GM19397 (cell line): ENCODE measurements around the gene ITPR3.

ENCODE experiments used
- ATAC-seq: cut with Tn5 transposase; IDR thresholded peaks from one replicate; pipeline ENCODE4 v1.9.1; 2021; ENCODE audit warnings: mild to moderate bottlenecking, moderate library complexity; ENCODE audit not compliant: unreplicated experiment

The ITPR3 gene

DNA sequence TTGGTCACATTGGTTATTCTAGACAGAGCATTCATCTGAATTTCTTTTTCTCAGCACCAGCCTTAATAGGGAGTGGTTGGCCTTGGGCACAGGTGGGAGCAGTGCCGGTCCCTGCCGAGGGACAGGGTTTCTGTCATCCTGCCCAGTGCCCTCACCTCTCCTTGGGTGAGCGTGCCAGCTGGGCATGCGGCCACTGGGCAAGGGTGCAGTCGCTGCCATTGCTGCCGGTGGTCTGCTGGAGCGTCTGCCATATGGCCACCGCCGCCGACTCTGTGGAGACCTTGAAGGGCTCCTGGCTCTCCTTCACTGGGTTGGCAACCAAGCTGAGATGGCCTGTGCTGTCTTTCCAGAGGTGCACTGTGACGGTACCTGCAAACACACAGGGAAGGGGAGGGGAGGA lies 106.8 kb downstream of the ITPR3 start:
- ATAC-seq: no peak

DNA sequence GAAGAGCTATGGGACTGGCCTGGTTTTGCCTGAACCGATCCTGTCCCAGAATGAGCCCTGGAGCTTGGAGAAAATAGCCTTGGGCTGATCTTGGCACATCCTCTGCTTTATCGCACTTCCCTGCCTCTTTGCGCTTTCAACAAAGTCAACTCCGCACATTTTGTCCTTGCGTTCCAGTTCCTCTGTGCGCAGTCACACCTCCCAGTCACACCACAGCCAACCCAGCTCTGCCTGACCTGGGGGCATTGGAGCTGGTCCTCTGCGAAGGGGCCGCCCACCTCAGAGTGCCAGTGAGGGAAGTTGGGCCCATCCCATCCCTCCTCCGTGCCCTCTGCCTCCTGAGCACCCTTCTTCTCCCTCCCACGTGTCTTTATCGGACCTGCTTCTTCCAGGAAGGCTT lies 107.3 kb downstream of the ITPR3 start:
- no peak for ATAC-seq

DNA sequence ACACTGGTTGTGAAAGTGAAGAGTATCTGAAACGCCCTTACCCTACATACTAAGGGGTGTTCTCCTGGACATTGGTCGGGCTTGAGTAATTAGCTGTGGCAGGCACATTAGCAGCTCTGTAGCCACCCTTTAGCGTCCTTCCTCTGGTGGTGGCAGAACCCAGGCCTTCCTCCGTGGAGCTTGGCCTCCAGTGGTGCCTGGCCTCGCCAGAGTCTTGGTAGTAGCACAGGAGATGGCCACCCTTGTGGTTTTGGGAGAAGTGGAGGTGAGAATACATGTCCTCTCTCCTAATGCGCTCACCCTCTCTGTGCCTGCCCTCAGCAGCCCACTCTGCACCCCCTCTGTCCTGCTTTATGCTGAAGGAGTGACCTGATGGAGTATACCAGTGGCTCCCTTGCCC lies 107.9 kb downstream of the ITPR3 start:
- ATAC-seq: no peak

DNA sequence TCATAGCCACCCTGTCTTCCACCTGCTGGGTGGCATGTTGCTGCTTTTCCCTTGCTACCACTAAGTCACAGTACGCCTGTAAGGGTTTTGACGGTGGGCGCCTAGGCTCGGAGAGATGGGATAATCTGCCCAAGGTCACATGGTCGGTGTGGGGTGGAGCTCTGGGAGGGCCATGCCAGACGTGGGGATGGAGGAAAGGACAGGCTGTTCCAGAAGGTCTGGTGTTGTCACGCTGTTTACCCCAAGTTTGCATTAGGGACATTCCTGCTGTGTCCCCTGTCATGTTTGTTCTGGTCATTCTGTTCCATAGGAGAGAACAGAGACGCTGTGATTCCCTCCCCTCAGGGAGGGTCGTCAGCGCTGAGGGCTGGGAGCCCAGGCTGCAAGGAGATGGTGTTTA lies 109.5 kb downstream of the ITPR3 start:
- no peak for ATAC-seq

DNA sequence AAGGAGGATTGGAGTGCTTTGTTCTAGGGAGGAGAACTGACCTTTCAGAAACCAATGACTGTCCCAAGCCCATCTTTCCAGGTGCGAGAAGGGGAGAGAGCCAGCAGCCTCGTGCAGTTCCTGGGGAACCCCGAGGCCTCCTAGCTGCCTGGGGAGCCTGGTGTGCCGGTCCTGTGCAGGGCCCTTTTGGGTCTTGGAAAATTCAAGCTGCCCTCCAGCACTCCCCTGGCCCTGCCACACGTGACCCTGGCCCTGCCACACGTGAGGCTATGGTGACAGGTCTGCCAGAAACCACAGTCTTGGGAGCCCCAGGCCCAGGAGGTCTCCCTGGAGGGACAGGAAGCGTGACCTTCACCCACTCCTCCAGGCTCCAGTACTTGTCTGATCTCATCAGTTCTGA lies 109.9 kb downstream of the ITPR3 start:
- no peak for ATAC-seq

DNA sequence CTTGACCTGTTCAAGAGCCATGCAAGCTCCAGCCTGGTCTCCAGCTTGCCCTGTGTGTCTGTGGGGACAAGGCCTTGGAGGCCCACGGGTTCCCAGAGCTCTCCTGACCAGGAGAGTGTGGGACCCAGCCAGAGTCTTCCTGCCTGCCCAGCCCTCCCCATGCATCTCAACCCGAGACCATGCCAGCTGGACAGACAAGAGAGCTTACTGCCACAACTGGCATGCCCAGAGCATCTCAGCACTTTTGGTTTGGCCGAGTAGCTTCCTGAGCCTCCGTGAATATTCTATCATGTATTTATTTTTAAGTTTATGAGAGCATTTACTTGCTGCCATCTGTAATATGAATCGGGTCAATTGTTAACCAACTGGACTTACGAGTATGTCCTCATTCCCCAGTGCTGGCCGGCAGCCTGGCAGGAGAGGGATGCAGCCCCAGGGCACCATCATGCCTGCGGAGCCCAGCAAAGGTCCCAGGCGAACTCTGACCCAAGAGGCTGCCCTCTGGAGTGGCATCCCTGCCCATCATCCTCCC lies 110.7 kb downstream of the ITPR3 start:
- ATAC-seq: no peak

DNA sequence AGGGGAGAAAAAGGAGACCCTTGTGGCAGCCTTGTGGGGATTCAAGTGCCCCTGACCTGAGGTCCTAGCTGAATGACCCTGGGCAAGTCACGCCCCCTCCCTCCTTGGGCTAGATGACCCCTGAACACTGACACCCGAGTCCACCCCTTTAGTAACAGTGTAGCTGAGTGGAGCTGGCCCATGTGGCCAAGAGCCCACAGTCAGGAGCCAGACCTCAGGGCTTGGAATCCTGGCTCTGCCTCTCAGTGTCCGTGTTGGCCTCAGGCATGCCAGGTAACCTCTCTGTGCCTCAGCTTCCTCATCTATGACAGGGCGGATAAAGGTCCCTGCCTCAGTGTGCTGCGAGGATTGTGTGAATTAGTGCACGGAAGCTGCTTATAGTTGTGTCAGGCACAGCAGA lies 111.3 kb downstream of the ITPR3 start:
- ATAC-seq: no peak

DNA sequence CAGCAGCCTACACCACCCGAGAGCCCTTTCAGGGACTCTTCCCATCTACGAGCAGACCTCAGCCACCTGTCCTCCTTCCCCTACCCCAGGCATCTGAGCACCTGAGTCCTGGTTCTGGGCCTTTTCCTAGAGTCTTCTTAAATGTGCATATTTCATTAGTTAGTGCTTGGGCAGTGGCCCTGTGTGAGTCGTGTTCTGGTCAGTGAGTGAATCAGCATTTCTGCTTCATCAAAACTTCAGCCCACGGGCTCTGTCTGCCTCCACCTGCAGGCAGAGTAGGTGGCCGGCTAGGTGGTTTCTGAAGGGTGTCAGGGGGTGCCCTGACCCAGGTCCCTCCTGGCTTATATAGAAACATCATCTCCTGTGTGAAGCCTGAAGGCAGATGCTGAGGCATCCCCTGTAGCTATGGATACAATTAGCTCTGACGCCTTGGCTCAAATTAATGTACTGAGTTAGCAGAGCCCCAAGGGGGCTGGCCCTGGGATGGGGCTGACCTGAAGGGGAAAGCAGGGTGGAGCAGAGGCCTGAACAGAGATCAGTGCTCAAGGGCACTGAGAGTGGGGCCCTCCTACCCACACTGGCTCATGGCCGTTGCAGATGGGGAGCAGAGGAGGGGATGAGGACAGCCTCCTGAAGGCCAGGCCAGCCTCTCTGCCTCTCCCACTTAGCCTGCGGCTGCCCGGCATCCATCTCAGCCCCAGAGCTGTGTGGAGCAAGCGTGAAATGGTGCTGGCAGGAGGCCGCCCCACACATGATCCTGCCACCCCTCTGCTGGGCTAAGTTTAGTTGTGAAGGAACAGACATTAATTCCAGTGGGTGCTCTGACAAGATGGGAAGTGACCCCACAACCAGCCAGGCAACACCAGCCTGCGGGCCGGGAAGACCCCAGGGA lies 111.9 kb downstream of the ITPR3 start:
- ATAC-seq: no peak

DNA sequence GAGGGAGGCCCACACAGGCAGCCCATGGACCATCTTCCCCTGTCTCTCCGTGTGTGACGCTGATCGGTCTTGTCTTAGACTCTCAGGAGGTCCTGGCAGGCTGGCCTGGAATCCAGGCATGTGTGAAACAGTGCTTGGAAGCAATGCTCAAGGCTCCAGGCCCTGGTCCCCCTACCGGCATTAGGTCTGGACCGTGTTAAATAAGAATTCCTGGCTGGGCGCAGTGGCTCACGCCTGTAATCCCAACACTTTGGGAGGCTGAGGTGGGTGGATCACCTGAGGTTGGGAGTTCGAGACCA lies 112.5 kb downstream of the ITPR3 start:
- ATAC-seq: no peak

DNA sequence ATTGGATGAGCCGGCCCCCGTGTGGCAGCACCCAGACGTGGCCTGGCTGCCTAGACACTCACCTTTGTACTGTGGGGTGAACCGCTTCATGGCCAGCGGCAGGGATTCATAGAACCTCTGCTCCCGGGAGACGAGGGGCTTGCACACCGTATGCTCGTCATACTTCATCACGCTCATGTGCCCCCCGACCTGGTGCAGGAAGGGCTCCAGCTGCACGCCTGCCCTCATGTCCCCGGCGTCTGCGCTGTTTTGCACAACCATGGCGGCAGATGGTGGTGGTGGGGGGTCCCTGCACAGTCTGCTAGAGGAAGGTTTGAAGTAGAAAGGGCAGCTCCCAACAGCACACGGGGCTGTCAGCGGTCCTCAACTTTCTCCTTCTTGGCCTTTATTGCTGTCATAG lies 114.1 kb downstream of the ITPR3 start:
- no peak for ATAC-seq

DNA sequence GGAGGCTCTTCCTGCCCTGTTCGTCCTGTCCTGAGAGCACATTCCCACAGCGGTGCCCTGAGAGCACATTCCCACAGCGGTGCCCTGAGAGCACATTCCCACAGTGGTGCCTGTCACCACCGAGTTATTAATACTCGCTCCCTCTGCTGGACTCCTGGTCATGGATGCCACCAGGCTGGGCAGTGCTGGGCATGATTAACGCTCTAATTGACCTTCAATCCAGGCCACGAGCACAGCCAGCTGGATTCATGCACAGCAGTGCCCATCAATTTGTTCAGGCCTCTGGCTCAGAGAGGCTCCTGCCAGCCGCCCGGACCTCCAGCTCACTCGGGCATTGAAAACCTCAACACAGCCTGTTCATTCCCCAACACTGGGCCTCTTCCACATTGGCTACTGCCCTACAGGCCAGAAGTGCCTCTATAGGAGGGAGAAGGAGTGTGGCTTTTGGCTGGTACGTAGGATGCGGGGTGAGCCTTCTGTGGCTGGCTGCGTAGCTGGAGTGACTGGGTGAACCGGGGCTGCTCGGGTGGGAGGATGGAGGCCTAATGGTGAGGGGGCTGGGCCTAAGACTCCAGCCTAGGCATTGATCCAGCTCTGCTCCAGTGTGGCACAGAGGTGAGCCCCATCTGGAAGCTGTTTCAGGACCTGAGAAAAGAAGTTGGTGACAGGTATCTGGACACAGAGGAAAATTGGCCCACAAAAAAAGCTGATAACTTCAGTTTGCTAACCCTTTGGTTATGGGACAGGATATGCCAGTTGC lies 116.3 kb downstream of the ITPR3 start:
- no peak for ATAC-seq

DNA sequence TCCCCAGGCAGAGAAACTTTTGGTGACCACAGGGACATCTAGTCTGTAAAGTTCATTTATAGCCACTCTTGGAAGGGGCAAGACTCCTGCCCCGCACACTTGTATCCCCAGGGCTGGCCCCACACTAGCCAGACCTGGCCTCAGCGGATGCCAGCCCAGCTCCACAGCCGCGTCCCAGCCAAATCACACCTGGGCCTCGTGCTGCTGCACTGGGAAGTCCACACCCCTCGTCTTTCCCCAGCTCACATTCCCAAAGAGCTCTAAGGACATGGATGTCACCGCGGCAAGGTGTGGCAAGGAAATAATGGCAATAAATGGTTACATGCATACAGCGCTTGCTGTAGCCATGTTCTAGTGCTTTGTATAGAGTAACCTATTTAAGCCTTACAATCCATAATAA lies 117.0 kb downstream of the ITPR3 start:
- no peak for ATAC-seq

DNA sequence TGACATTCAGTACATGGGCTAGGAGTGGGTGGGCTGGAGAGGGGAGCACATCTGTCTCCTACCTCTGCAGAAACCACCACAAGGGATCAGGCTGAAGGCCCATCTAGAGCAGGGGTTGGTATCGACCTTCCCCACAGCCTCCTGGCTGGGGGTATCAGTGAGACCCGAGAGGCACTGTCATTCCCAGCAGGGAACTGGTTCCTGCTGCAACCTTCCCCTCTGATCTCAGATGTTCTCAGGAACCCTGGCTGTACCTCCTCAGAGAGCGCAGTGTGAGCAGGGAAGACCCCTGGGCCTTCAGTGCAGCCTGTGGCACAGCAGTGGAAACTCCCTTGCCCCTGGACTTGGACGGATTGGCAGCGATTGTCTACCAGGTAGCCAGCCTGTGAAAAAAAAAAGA lies 117.8 kb downstream of the ITPR3 start:
- no peak for ATAC-seq

DNA sequence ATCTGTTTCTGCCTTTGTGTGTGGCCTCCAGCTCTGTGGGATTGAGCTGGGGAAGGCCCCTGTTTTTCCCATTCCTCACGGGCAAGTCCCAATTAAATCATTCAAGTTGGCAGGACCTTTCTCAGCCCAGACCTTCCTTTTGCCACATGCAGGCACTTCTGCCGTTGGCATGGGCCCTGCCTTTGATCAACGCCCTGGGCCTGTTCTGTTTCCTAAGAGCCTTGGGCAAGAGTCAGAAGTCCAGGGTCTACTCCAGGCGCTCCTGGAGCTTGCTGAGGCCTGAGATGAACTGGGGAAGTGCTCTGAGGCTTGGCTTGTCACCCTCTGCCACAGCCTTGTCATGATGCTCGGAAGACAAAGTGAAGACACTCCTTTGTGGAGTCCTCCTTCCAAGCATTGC lies 118.4 kb downstream of the ITPR3 start:
- no peak for ATAC-seq

DNA sequence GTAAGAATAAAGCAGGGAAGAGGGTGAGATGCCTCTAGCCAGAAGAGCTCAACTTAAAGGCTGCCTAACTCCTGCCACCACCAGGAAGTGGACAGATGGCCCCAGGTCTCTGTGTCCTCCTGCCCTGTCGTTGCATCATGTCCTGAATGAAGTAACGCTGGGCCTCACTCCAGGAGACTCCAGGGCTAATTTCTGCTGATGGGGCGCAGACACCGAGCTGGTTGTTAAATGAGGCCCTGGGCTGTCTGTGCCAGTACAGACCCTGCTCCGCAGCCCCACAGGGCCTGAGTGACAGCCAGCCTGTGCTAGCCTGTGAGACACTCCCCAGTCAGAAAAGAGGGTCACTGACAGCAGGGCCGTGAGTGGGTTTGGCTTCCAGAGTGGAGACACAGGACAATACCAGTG lies 119.1 kb downstream of the ITPR3 start:
- ATAC-seq: no peak

DNA sequence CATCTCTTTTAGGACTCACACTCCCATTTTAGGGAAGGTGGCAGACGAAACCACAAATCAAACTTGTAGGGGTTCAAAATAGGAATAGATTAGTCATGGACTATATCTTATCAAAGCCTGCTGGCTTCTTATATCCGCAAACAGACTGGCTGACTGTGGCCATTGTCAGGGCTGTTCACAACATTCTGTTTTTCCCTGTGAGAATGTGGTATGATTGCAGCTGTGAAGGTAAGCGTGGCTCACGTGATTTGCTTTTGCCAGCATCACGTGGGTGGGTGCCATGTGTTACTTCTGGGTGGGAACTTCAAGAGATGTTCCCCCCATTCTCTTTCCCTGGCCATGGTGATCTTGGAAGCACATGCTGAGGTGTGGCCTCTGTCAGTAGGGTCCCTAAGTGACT lies 119.7 kb downstream of the ITPR3 start:
- no peak for ATAC-seq

DNA sequence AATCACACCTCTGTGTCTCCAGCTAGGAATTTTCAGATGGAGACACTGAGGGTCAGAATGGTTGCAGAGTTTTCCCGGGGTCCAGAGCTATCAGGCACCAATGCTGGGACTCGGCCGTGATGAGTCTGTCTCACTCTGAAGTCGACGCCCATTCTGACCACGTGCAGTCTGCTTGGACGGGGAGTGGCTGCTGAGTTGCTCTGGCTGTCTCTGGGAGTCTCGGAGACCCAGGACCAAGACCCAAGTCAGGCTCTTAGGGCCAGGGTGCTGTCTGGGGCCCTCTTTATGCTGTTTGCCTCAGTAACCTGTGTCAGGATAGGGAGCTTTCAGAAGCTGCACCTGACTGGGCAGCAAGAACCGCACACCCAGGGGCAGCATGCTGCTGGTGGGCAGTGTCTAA lies 121.0 kb downstream of the ITPR3 start:
- ATAC-seq: no peak

DNA sequence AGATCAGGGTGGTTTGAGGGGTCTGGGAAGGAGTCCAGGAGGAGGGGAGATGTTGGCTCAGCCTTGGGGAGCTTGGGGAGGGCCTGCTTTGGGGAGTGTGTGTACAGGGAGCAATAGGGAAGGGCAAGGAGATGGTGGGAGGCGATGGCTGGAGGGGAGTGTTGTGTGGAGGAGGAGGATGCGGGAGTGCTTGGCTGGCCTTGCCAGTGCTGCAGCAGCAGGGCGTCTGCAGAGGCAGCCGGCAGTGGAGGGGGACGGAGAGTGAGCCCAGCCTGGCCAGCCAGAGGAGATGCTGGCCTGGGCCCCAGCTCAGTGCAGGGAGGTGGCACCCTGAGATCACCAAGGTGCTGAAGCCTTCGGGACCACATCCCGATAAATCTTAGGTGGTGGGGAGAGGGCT lies 121.7 kb downstream of the ITPR3 start:
- no peak for ATAC-seq

DNA sequence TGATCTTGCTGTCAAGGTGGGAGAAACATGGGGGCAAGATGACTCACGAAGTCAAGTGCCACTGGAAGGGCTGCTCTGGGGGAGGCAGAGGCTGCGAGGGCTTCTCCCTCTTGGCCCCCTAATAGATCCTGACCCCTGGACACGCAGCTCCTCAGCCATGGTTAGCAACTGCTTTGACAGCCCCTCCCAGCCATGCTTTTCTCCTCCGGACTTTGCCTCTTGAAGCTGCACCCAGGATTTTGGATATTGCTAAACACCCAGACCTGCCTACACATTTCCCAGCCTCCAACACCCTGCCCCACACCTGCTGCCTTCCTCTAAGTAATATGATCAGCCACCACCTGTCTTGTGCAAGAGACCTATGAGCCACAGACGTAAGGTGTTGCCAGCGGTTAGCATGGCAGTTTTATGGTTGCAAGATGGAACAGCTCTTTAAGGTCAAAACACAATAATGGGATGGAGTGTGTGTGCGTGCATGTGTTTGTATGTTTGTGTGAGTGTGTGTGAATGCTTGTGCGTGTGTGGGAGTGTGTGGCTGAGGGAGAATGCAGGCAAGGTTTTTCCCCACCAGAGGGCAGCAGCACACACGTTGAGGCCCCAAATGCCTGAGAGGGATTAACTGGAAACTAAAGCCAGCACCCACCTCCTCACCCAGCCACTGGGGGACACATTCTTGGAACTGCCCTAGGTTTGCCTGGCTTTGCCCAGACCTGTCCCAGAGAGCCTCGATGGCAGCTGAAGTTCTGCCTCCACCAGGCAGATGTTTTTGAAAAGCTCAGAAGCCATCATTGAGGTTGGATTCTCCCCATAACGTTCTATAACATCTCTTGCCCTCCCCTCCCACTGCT lies 123.1 kb downstream of the ITPR3 start:
- no peak for ATAC-seq

DNA sequence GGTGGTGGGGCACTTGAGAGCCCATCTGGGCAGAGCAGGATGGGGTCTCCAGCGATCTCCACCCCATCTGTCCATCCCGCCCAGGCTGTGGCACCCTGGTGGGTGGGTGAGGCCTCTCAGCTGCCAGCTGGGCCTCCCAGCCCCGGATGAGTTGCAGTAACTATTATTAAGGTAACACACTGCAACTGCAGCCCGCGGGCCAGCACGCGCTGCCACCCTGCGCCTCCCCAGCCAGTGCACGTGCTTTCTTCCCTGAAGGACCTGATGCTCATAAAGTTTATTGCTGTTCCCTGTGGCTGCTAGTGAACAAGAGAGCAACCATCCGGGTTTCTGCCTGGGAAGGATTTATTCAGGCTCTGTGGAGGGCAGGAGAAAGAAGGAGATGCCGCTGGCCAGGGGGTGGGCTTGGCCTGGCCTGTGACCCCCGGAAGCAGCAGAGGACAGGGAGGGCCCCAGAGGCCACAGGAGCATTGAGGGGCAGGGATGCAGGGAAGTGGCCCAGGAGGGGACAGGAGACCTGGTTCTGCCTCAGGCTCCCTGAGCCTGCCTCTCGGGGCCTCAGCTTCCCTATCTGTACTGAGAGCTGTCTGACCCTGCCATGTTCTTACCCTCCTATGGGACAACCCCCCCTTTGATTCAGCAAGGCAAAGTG lies 123.9 kb downstream of the ITPR3 start:
- no peak for ATAC-seq

DNA sequence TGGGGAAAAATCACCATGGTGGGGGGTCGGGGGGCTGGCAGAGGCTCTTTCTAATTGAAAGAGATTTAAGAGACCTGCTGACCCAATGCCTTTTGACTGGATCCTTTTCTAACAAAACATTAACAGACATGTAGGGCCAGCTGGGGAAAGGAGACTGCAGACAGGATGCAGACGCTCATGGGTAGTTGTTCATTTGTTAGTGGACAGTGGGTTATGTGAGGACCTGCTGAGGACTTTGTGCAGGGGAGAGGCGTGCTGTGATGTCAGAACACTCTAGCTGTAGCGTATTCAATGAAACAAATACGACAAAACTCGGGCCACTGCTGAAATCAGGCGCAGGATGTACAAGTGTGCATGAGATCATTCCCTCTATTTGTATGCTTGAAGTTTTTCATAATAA lies 124.4 kb downstream of the ITPR3 start:
- no peak for ATAC-seq
